HG03064 (cell line): Measurements from ENCODE around the gene ARL17B.
"Not testable (repeated sequence)": the region's sequence is repeated elsewhere in the genome, so short reads cannot be mapped to it uniquely, and the experiment has no call there.

Source experiments
- ATAC-seq: cut with Tn5 transposase; IDR thresholded peaks from one replicate; pipeline ENCODE4 v1.9.1; 2021; ENCODE audit warnings: low read depth; ENCODE audit not compliant: unreplicated experiment

Gene ARL17B

DNA sequence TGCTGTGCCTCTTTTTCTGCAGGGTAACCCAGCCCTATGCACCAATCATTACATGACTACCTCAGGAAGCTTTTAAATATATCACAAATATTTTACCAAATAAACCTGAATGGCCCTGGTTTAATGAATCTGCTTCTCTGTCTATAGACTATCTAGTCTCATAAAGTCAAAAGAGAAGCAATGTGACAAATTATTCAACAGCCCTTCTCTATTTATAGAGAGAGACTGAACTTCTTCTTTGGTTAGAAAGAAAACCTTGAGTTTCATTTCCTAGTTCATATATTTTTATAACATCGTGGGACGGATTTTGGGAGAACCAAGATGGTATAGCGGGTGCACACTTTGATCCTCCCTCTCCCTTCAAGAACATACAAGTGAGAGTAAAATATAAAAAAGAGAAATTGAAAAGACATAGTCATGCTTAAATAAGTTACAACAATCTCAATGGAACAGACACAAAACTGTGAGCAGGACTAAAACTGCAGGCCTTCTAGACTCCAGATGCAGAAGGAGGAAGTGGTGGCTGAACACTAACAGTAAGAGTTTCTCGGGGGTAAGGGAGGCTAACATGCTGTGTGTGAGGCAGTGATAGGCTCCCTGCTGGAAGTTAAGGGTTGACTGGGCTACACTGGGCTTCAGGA is 70.5 kb downstream of the ARL17B start:
- peak; percentile 92 for ATAC-seq

DNA sequence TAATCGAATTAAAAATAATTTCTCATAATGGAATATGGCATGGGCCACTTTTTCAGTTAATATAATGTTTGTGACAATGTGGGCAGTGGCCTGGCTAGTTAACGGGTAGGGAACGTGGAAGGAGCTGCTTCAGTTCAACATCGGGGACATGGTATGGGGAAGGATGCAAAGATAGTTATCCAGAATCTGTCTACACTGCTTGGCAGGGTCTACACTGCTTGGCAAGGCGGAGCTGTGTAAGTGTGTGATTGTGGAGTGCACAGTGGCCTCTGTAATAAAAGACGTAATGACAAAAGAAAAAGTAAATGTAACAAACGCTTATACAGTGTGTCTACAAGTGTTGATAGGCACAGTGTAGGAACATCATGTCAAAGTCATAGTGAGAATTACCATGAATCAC is 74.0 kb downstream of the ARL17B start:
- ATAC-seq, result not testable (repeated sequence)

DNA sequence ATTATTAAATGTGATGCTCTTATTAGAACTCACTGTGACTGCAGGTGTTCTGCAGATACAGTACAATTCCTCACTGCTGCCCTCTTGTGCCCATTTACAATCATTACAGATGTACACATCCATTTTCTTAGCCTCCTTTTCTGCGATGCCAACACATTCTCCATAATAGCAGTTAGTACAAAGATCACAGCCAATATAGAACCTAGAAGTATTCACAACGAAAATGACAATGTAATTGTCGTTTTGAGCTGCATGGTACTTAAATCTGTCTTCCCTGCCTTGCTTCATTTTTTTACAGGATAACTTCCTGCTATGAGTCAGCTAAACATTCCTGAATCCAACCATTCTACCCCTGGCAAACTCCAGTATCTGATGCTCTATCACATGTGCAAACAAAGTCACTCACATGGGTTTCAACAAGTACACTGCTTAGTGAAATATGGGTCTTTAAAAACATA is 74.8 kb downstream of the ARL17B start:
- not testable (repeated sequence) for ATAC-seq

DNA sequence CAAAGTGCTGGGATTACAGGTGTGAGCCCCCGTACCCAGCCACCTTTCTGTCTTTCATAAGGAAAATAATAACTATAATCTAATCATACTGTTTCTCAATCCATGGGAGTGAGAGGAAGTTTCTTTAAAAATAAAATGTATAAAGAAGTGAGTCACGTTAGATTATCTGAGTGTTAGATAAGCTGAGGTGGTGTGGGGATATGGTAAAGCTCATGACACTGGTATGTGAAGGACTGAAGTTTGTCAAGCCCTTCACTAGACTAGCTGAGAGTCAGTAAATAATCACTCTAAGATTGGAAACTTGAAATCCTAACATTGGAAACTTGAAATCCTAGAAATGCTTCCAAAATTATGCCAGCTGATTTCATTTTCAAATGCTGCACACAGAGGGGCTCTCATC is 76.1 kb downstream of the ARL17B start:
- not testable (repeated sequence) for ATAC-seq

DNA sequence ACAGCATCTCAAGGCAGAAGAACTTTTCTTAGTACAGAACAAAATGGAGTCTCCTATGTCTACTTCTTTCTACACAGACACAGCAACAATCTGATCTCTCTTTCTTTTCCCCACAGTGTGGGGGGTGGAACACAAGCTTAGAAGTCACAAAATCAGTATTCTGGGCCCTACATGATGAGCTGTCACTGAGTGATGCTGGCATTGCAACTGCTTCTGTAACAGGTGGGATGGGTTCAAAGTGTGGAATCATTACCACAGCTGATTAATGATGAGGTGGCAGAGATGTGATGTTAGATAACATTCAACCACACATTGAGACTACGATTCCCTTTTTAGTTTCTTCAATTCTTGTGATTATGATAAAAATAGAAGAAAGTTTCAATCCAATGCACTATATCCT is 77.1 kb downstream of the ARL17B start:
- ATAC-seq, result not testable (repeated sequence)

DNA sequence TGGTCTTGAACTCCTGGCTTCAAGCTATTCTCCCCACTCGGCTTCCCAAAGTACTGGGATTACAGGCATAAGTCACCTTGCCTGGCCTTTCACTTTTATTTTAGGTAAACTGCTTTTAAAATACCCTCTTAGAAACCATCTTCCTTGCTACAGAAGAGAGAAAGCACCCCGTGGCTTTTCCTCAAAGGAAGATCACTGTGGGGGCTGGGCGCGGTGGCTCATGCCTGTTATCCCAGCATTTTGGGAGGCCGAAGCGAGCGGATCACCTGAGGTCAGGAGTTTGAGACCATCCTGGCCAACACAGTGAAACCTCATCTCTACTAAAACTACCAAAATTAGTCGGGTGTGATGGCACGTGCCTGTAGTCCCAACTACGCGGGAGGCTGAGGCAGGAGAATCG is 78.9 kb downstream of the ARL17B start:
- ATAC-seq, result not testable (repeated sequence)

DNA sequence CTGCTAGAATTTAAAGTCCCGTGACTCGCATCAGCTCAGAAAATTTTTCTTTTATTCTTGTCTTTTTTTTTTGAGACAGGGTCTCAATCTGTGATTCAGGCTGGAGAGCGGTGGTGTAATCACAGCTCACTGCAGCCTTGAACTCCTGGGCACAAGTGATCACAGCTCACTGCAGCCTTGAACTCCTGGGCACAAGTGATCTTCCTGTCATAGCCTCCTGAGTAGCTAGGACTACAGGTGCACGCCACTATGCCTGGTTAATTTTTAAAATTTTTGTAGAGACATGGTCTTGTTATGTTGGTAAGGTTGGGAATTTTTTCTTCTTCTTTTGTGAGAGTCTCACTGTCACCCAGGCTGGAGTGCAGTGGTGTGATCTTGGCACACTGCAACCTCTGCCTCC is 80.2 kb downstream of the ARL17B start:
- not testable (repeated sequence) for ATAC-seq

DNA sequence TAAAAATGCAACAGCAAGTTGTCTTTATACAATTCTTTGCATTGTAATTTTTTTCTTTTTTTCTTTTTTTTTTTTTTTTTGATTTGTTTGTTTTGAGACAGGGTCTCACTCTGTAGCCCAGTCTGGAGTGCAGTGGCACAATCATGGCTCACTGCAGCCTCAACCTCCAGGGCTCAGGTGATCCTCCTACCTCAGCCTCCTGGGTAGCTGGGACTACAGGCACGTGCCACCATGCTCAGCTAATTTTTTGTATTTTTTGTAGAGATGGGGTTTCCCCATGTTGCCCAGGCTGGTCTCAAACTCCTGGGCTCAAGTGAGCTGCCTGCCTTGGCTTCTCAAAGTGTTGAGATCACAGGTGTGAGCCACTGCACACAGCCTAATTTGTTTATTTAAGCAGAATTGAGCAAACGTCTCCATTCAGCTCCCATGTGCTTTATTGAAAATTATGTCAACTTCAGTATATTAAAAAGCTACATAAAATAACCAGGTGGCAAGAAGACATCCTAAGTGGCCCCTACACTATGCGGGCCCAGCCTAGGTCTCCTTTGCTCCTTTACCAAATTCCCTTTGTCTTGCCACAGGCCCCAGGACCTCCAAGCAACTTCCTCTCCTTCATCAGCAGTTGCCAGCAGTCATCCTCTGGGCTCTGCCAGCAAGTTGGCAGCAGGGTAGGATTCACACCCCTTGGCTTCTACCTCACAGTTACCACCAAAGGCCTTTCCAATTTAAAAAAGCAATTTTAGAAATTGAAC is 84.7 kb downstream of the ARL17B start:
- ATAC-seq, result not testable (repeated sequence)

DNA sequence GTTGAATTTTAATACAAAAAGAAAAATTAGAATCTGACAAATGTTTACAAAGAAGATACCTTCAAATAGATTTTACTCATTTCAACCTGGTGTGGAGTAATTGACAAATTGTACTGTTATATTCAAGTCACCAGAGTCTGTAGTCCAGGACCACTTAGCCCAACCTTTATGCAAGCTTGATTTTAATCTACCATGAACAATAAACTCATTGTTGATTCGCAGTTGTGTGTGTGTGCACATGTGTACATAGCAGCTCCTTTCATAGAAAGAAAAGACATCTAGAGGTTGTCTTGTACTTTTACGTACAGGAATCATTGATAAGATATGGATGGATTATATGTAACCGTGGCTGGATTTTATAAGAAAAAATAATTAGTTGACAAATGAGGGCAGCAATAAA is 87.3 kb downstream of the ARL17B start:
- no peak for ATAC-seq

DNA sequence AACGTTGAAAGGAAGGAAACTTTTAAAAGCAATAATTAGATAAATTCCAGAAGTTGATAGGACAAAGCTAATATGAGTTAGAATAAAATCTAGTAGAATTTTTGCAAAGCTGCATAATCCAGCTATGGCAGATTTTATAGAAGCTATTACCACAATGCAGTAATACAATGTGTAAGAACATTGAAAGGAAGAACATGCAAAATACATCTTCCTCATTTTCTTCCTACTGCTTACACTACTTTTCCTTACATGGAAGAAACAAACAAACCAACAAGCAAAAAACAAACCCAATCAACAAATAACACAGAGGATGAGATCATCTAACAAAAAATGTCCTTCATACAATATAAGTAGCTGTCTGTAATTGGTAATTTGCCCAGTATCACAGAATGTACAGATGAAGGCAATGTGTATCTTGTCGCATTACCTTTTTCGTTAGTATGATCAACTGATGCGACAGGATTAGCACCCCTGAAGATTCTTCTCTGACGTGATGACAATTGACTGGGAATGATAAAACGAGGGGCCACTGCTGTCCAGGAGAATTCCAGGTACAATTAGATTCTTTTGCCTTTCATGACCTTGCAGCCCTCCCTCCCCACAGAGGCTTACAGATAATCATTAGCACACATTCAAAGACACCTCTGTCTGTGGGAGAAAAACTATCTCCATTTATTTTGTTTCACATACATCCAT is 87.9 kb downstream of the ARL17B start:
- ATAC-seq, result no peak

DNA sequence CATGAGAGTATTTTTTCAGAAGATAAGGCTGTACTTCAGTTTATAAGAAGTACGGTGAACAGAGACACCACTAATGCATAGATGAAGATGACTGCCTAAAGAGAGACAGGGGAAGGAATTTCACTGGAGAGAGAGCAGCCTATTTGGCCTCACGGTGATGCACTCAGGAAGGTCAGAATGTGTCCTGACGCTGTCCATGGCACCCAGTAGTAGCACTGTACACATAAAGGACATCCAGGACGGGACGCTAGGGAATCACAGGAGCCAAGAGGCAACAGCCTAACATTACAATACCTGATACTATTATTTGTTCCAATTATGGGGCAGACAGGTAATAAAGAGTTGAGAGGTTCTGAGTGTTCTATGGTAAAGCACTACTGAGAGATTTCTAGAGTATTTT is 91.5 kb downstream of the ARL17B start:
- no peak for ATAC-seq

DNA sequence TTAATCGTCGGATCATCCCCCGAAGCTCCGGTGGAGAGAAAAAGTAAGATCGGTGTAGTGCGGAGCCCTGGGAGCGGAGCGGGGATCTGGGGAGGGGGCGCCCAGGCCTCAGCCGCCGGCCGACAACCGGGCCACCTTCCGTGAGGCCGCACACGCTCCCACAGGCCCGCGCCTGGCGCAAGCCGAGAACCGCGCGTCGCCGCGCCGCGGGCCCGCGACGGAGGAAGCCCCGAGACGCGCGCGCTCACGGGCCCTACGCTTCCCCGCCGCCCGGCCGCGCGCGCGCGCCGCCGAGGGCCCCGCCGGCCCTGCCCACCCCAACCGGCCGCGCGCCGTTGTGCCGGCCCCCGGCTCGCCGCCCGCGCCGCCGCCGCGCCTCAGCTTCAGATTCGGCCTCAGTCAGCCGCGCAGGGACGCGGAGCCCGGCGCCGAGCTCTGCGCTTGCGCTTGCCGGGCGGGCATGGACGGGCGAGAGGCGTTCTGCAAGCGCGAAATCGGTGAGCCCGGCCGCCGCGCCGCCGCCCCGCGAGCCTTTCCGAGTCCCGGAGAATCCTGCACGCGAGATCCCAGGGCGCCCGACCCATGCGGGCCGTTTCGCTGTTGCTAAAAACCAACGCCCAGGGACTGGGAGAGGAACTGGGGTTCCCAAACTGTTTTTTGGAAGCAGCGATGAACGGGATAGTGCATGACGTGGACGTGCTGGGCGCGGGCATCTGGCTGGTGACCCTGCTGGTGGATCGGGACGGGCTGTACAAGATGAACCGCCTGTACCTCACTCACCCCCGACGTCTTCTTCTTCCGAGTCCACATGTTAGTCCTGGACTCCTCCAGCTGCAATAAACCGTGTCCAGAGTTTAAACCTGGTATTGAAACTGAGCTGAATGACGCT is 94.7 kb downstream of the ARL17B start:
- peak; percentile 71 for ATAC-seq

DNA sequence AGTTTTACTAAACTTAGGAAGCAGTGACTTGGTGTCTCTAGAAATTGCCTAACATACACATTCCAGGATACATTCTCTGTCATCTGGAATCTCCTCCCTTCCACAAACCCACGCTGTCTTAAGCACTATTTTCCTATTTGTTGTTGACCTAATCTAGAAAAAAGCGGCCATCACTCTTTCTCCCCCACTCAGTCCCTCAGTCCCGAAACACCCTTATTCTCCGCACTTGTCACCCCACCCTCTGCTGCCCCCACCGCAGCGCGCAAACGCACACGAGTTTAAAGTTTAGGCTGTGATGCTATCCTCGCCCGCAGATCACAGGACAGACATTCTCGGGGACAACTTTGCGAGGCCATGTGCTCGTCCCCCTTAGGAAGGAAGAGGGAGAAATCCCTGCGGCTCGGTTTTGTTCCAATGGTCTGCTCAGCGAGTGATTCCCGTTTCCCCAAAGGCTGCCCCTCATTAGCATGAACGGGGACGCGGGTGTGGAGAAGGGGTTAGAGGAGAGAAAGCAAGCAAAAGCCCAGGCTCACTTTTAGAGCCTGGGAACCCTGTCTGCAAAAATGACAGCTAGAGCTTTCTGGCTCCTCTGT is 95.4 kb downstream of the ARL17B start:
- ATAC-seq, result not testable (repeated sequence)

DNA sequence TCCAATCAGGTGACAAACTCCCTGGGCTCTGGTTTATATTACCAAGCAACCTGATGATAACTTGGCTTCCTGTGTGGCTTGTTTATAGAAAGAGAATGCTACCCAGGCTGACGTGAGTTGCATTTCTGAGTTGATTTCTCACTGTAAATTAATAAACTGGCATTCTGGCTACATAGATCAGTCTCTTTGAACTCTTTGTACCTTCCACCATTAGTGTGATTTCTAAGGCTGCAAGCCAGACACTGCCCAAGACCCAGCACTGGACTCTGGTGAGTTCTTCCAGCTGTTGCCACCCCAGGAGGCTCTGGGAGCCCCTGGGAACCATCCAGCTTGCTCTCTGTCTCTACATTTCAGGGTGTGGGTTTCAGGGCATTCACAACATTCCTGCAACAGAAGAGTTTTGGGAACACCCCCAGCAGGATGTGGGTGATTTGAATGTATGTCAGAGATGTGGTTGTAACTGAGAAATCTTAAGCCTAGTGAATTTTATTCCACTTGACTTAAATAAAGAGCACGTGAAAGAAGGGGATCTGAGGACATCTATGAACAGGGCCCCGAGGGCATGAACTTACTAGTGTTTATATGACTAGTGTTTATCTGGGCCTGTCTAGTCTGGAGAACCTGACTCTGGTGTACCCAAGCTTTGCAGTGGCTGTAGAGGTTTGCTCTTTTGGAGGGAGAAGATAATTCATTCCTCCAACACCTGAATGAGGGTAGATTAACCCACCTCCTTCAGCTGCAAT is 96.9 kb downstream of the ARL17B start:
- no peak for ATAC-seq

DNA sequence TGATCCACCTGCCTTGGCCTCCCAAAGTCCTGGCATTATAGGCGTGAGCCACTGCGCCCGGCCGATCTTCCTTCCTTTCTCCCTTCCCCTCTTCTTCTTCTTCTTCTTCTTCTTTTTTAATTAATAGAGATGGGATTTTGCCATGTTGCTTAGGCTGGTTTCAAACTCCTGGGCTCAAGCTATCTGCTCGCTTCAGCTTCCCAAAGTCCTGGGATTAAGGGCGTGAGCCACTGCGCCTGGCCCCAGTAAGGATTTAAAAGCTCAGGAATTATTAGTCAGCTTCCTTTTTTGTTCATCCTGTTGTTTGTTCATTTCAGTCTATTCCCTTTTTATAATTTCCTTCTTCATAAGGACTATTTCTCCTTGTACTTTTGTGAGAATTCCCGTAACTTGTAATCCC is 99.3 kb downstream of the ARL17B start:
- ATAC-seq, result no peak

DNA sequence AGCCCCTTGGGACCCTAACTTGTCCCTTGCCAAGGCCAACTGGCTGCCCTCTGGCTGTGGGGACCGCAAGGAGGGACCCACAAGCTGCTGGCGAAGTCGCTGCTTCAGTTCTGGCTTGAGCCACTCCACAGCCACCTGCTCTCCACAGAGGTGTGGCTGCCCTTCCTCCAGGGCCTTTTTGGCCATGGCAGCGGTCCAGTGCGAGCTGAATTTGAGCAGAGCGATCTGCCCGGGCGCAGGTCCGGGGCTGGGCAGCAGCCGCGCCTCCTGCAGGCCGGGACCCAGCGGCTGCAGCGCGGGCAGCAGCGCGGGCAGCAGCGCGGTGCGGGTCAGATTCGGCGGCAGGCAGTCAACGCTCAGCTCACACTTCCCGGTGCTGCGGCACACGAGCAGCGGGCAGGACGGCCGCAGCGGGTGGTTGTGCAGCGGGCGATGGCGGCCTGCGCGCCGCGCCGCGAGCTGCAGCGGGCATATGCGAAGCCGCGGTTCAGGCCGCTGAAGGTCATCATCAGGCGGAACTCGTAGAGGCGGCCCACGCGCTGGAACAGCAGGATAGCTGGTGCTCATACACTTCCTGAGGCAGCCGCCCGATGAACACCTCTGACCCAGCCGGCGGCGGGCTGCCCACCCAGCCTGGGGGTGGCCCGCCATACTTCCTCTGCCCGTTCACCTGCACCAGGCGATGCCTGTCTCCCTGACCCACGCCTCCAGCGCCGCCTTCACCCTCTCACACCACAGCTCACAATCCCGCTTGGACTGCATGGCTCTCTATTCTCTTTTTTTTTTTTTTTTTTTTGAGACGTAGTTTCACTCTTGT is 101.5 kb downstream of the ARL17B start:
- ATAC-seq, result not testable (repeated sequence)

DNA sequence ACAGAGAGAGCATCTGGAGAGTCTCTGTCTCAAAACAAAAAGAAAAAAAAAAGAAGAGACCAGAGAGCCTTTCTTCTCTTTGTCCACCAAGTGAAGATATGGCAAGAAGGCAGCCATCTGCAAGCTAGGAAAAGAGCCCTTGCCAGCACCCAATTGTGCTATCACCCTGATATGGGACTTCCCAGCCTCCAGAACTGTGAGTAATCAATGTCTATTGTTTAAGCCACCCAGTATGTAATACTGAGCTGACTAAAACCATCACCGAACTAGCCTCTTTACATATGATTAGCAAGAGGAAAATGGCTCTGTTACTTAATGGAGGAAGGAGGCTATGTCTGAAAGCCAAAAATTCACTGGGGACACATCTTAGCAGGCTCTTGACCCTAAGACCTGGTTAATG is 105.2 kb downstream of the ARL17B start:
- ATAC-seq, result not testable (repeated sequence)

DNA sequence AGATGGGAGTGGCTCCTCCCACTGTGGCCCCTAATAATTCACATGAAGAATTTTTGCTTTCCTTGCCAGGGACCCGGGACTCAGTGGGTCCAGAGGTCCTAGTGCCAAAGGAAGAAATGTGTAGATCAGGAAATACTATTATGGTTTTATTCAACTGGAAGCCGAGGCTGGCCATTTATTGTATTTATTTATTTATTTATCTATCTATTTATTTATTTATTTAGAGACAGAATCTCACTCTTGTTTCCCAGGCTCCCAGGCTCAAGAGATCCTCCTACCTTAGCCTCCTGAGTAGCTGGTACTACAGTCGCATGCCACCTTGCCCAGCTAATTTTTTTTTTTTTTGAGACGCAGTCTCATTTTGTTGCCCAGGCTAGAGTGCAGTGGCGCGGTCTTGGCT is 107.4 kb downstream of the ARL17B start:
- not testable (repeated sequence) for ATAC-seq

DNA sequence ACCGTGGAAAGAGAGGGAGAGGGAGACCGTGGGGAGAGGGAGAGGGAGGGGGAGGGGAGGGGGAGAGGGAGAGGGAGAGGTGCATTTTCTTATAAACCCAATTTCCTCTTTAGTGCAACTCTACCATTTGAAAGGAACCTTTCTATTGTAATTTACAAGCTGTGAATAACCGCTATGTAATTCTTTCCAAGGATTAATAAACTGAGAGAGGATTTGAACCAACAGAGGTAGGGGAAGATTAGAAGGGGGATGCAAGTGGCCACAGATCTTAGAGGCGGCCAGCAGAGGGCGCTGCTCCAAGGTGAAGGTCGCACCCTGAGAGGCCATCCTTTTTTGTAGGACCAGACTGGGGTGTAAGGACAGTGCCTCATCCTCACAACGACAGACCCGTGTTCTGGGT is 107.8 kb downstream of the ARL17B start:
- ATAC-seq, result not testable (repeated sequence)
